ENCODE results near the gene HPCAL1. TPM values are rescaled to one million over a fixed set of nuclear protein-coding genes. Genes with fewer than 3 reads are reported as not detected.

HPCAL1 gene
- total RNA-seq, 2 donors from 2014 or later: 41.0 to 66.3 TPM

GRCh38 chr2:10333966-10334365, 31.3 kb downstream of the HPCAL1 start:
- Histone ChIP-seq H3K27ac (no peak overlapping the region), H3K27me3 (no peaks in the 10 kb centered on the region), H3K4me1 (peaks cover 44% of the 10 kb centered on the region), H3K36me3 (replicated peaks in 1 of 2; ENCODE audit: insufficient read depth in 1 of 2, low read depth in 2 of 2) (no peaks in the 10 kb centered on the region), H3K9me3 (peaks cover 0 to 5% (median 0%) of the 10 kb centered on the region in 3 donors), H3K4me3 (no peak overlapping the region)
- intact Hi-C loops (cut with DNase I): no loop called here
- TF ChIP-seq CTCF (IDR thresholded peaks at IDR 0.05) (no peak), POLR2A (IDR thresholded peaks at IDR 0.05) (no peak)
- ATAC-seq: no peak
- 83 to 93% methylated on average over 7 of the region's 7 CpGs for WGBS, 2 donors
- no peak for DNase-seq

GRCh38 chr2:10335046-10335840, 32.5 kb downstream of the HPCAL1 start:
- Histone ChIP-seq H3K9me3 (peaks cover 0 to 5% (median 0%) of the 10 kb centered on the region in 3 donors), H3K36me3 (replicated peaks in 1 of 2; ENCODE audit: insufficient read depth in 1 of 2, low read depth in 2 of 2) (no peaks in the 10 kb centered on the region), H3K27me3 (no peaks in the 10 kb centered on the region), H3K27ac (no peak overlapping the region), H3K4me3 (no peak overlapping the region), H3K4me1 (peaks cover 31% of the 10 kb centered on the region)
- WGBS, 2 donors: 84 to 98% methylated on average over 7 to 9 of the region's 9 CpGs
- TF ChIP-seq POLR2A (IDR thresholded peaks at IDR 0.05): no peak
- TF ChIP-seq CTCF (IDR thresholded peaks at IDR 0.05): no peak
- no peak for ATAC-seq
- intact Hi-C loops (cut with DNase I): no loop called here
- DNase-seq: no peak

GRCh38 chr2:10336283-10336682, 33.6 kb downstream of the HPCAL1 start:
- intact Hi-C loops (cut with DNase I): no loop called here
- DNase-seq: no peak
- no peak overlapping the region for H3K4me3 ChIP-seq
- 84 to 92% methylated on average over 4 of the region's 4 CpGs for WGBS, 2 donors
- TF ChIP-seq CTCF (IDR thresholded peaks at IDR 0.05): no peak
- TF ChIP-seq POLR2A (IDR thresholded peaks at IDR 0.05): no peak
- no peaks in the 10 kb centered on the region for H3K27me3 ChIP-seq
- ATAC-seq: no peak
- H3K4me1 ChIP-seq: peaks cover 21% of the 10 kb centered on the region
- no peaks in the 10 kb centered on the region for H3K36me3 ChIP-seq (replicated peaks in 1 of 2; ENCODE audit: insufficient read depth in 1 of 2, low read depth in 2 of 2)
- H3K27ac ChIP-seq: no peak overlapping the region
- peaks cover 0 to 5% (median 0%) of the 10 kb centered on the region in 3 donors for H3K9me3 ChIP-seq

GRCh38 chr2:10337449-10338269, 35.0 kb downstream of the HPCAL1 start:
- H3K9me3 ChIP-seq: peaks cover 0 to 5% (median 0%) of the 10 kb centered on the region in 3 donors
- no peak for TF ChIP-seq CTCF (IDR thresholded peaks at IDR 0.05)
- no peak for TF ChIP-seq POLR2A (IDR thresholded peaks at IDR 0.05)
- WGBS, 2 donors: 85 to 86% methylated on average over 15 to 16 of the region's 16 CpGs
- H3K36me3 ChIP-seq (replicated peaks in 1 of 2; ENCODE audit: insufficient read depth in 1 of 2, low read depth in 2 of 2): no peaks in the 10 kb centered on the region
- intact Hi-C loops (cut with DNase I): no loop called here
- no peak overlapping the region for H3K4me3 ChIP-seq
- H3K4me1 ChIP-seq: peaks cover 11% of the 10 kb centered on the region
- ATAC-seq (no peak), DNase-seq (no peak)
- H3K27me3 ChIP-seq: no peaks in the 10 kb centered on the region
- H3K27ac ChIP-seq: no peak overlapping the region

Data from body of pancreas (tissue), 4 donors.